Measurements from ENCODE around the gene KIFC3.
"Not testable (repeated sequence)": the region's sequence is repeated elsewhere in the genome, so short reads cannot be mapped to it uniquely, and the experiment has no call there.

The KIFC3 gene

DNA sequence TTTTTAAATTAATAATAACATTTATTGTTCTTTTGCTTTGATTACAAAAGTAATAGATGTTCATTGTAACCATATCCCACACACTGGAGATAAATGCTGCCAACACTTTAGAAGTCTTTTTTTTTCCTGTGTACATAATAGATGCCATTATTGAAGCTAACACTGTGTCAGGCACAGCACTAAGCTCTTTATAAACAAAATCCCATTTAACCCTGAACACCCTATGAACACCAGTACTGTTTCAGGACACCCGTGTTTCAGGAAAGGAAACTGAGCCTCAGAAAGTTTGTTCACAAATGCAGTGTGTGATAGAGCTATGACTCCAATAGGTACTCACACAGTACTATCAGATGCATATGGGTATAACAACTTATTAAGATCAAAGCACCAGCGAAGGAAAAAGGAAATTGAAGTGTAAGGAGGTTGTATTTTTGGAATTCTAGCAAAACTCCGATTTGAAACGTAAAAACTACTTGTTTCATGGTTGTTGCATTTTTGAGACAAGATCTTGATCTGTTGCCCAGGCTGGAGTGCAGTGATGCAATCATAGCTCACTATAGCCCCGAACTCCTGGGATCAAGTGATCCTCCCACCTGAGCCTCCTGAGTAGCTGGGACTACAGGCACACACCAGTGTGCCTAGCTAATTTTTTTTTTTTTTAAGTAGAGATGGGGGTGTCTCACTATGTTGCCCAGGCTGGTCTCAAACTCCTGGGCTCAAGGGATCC lies 2.0 kb upstream of the KIFC3 start:
- no peak for FAIRE-seq

DNA sequence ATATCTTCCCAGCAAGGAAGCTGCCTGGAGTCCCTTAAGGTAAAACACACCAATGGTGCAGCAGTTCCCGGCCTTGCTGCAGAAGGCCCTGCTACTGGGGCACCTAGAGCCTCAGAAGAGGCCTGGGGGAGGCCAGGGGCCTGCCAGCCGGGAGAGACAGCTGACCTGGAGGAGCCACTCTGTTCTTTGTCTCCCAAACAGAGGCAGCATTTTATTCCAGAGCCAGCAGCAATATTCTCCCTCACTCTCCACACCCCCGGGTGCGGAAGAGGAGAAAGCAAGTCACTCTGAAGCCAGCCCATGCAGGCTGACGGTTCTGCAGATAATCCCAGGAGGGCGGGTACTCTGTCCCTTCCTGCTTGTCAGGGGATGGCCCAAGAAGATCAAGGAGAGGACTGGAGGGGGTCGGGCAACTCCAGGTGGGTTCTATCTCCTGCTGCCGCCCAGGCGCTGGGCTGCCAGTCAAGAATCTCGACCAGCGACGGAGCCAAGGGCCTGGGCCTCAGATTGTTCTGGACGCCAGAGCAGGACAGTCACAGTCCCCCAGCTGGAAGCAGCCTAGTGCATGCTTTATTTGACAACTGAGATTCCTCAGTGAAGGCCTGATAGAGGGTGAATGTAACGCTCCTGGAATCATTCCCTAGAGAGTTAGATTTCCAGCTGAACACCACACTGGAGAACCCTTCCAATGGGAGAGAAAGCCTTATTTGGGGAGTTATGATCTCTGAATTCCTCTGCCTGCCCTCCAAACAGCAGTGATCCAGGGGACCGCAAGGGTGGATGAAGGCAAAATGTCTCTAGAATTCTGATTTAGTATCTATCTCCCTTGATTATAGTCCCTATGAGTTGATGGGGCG lies 1.1 kb upstream of the KIFC3 start:
- FAIRE-seq: no peak

DNA sequence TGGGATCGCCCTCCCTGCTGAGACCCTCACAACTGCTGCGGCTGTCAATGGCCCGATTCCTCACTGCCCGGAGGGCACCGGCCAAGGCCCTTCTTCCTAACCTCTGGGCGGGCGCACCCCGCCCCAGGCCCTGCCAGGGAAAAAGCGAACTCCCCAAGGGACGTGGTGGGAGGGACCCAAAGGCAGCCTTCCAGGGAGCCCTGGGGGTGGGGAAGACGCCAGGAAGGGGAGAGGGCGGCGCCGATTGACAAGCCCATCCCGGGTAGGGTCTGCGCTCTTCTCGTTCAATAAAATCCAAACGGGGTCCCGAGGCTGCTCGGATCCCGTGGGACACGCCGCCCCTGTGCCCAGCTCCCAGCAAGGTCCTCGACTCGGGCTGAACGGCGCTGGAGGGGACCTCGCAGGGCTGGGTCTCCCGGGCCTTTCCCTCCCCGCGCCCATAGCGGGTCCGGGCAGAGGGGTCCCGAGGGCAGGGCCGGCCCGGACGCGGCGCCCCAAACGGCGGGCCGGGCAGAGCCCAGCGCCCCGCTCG lies 416 bp downstream of the KIFC3 start:
- FAIRE-seq: no peak

DNA sequence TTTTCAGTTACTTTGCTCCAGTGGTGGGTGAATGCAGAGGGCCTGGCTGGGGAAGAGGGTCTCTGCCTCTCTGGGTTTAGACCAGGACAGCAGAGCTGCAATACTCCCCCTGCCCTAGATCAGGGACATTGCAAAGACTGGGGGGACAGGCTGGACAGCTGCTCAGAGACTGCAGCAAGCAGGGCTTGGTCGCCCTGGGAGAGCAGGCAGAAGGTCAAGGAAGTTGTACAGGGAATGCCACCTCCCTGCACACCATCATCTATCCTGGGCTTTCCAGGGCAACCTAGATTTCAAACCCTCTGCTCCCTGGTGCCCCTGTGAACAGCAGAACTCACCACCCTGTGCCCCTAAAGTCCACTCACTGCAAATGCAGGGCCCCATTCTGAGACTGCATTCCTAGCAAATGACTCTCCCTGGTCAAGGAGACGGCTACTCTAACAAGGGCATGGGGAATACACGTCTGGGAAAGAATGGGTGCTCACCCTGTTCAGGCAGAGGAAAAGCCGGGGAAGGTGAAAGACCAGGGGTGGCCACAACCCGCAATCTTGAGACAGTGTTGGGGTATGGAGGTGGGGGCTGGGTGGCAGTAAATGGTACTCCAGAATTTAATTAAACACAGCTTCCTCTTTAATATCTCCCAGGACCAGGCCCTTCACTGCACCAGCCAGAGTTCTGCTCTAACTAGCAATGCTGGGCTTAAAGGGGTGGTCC lies 1.0 kb downstream of the KIFC3 start:
- no peak for FAIRE-seq

DNA sequence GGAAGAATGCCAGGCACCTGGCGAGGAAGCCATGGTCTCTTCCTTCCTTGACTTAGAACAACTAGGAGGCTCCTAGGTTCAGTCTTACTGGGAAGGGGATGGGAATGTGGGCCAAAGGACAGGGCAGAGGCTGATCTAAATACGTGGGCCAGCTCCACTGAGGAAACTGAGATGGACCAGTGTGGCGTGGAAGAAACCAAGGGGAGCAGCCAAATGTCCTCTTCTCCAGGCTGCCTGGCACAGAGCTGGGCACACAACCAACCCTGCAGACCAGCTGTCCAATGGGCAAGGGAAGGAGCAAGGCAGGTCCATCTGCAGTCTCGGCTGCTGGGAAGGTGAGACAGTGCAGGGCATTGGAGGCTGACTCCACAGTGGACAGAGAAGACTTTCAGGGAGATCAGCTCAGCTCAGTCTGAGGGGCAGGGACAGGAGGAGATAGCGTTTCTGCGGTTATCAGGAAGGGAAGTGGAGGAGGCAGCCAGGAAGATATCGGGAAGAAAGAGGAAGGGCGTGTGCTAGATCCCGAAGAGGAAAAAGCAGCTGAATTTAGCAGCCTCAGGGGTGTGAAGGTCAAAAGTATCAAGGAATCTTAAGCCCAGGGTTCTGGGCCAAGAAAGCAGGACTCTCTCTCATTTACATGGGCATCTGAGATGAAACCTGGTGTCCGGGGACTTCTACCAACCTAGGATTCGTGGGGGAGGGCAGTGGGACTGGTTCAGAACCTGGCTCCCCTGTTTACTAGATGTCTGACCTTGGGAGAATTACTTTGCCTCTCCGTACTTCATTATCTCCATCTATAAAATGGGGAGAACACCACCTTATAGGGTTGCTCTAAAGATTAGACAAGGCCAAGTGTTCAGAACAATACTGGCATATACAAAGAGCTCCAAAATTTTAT lies 1.8 kb downstream of the KIFC3 start:
- no peak for FAIRE-seq

DNA sequence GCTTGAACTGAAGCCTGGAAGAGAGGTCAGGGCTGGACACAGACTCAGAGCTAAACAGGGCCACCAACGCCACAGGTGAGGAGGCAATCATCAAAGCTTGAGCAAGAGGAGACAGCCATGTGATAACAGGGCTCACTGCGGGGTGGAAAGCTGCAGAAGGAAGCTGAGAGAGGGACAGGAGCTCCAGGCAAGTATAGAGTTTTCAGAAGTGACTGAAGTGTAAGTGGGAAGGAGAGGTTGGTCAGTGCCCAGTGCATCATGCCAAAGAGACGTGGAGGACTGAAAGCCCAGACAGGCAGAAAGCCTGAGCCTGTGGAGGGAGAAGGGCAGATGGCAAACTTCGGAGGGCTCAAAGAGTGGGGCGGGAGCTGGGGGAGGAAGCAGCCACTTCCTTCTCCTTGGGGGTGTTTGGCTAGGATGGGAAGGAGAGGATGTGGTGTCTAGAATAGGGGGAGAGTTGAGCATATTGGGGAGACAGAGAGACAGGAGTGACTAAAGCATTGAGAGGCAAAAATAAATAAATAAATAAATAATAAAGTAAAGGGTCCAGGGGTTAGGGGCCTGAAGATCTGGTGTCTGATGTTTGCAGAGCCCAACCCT lies 2.6 kb downstream of the KIFC3 start:
- FAIRE-seq: no peak

DNA sequence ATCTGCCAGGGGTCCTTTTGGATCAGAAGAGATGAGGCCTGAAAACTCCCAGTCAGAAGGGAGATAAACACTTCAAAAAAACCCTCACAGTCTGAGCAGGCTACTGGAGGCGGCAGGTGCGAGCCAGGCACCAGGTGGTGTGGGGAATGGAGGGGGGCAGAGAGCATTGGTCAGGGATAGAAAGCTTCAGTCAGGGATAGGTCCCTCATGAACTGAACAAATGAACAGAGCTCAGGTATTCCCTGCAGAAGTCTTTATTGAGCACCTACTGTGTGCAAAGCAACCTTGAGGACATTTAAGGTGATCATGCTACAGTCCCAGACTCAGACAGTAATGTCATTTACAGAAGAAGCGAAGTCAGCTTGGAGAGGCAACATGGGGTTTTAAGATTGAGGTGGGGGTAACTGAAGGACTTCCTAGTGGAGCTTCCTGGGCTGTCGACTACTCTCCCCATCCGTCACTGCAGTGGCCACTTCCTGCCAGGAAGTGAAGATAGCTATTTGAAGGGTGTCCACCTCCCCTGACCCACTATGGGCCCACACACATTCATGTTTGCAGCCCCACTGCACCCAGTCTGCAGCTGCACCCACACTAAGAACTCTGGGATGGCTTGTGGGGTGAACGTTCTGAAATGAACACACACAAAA lies 3.2 kb downstream of the KIFC3 start:
- FAIRE-seq: no peak

DNA sequence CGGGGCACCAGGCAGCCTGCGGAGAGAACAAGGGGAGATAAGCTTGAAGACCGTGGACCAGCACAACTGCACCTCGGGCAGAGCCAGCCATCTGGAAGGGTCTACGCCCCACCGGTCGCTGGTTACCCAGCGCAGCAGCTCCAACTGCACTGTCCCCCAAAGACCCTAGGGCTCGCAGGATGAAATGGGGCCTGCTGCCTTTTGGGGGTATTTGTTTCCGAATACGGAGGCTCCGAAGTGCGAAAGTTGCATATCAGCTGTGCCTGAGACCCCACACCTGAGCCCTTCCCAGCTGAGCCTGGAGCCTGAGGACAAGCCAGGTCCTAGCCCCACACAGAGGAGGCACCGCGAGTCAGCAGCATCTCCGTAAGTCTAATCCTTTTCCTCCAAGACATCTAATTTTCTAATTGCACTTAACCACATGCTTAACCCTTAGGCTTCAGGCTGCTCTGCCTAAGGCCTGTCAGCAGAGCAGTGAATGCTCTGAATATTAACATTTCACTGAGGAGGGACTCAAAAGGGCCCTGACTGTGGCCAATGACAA lies 4.0 kb downstream of the KIFC3 start:
- FAIRE-seq: no peak

DNA sequence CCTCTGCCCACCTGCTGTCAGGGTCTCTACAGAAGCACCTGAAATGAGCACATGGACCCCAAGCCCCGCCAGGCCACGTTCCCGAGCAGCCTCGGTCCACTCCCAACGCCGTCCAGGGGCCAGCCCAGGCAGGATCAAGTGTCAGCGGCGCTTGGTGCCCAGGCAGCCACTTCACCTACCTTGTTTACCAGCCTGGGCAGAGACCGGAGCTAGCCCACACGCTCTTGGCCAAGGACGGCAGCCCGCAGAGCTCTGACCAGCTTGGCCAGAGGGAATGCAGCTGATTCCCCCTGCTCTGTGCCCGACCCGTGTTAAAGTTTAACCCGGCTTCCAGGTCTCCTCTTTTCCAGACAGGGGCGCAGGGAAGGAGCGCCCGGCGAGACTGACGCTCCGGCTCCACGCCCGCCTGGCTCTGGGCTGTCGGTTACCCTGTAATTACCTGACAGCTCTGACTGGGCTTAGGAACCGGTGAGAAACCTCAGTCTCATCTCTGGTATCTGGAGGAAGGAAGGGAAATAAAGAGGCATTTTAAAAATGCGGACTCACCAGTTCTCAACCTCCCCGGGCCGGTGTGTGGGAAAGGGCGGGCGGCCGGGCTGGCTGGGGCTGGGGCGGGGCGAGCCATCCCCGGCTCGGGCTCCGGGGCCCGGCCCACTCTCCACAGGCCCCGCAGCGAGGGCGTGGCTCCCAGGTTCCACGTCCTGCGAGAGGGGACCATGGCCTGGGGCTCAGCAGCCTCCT lies 4.6 kb downstream of the KIFC3 start:
- FAIRE-seq: no peak

DNA sequence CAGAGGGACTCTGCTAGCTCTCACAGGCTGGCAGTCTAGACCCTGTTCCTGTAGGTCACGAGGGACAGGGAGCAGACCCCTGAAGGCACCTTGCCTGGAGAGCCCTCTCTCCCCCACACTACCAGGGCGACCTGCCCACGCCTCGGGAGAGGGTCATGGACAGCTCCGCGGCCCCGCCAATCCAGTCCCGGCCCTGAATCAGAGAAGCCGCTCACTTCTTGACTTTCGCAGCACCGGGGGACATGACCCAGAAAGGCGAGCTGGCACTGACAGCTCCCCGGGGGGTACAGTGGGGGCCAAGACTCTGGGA lies 5.1 kb downstream of the KIFC3 start:
- no peak for FAIRE-seq

DNA sequence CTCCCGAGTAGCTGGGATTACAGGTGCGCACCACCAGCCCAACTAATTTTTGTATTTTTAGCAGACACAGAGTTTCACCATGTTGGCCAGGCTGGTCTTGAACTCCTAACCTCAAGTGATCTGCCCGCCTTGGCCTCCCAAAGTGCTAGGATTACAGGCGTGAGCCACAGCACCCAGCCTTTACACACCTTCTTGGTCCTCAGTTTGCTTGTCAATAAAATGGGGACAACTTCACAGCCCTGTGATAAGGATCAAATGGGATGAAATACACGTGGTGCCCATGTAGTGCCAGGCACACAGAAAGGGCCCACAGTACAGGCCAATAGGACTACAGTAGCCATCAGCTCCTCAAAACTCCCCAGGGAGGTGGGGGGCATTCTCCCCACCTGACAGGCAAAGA lies 6.3 kb downstream of the KIFC3 start:
- not testable (repeated sequence) for FAIRE-seq

DNA sequence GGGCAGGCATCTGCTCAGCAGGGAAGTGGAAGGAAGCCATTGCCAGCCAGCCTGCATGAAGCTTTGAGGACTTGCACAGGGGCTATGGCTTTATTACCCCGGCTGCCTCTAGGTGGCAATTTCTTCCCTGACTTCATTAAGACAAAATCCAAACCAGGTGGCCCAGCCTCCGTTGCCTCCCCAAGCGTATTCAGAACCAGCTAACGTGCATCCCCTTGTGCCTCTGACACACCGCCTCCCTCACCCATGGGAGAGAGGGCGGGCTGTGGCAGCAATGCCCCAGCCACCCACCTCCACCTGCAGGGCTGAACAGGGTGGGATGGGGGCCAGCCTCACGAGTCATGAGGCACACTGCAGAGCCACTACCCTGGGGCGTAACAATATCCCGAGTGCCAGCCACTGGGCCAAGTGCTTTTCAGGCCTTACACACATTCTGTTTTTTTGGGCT lies 6.8 kb downstream of the KIFC3 start:
- no peak for FAIRE-seq

DNA sequence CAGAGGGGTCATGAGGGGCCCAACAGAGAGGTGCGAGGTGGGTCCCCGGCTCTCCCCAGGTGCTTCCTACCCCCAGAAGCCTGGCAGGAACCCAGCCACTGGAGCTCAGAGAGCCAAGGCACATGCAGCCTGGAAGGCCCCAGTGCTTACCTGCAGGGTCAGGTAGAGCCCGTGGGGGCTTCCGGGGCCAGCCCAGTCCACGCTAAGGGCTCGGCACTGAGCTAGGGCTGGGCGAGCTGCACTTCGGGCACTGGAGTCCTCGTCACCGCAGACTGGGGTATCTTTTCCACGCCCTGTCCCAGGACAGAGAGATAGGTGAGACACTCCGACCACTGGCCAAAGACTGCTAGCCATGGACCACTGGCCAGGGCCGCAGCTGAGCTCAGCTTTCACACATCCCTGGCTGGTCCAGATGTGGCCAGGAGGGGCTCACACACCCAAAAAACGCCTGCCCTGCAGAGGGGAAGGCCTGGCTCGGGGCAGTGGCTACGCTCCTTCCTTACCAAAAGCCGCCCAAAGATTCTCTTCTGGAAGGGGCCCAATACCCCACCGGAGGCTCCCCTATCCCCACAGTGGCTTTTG lies 7.4 kb downstream of the KIFC3 start:
- no peak for FAIRE-seq

DNA sequence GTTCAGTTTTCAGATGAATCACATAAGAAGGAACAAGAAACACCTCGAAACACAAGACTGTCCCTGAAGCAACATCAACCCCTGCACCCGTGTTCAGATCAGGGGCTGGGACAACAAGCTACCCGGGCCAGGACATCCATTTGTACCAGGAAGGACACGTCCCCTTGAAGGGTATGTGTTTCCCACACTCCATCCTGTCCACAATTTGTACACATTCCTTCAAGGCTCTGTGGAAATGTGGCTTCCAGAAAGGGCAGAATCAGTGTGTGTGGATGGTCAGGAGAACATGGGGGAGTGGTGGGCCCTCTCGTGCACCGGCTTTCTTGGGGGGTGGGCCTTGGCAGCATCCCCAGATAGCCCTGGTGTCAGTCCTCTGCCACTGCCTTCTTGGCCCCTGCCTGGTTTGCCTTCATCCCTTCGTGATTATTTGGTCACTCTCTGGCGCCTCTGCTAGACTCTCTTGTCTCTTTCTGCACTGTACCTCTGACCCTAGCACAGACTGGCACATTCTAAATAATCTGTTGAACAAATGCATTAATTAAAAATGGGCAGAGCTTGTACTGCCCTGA lies 10.3 kb downstream of the KIFC3 start:
- no peak for FAIRE-seq

DNA sequence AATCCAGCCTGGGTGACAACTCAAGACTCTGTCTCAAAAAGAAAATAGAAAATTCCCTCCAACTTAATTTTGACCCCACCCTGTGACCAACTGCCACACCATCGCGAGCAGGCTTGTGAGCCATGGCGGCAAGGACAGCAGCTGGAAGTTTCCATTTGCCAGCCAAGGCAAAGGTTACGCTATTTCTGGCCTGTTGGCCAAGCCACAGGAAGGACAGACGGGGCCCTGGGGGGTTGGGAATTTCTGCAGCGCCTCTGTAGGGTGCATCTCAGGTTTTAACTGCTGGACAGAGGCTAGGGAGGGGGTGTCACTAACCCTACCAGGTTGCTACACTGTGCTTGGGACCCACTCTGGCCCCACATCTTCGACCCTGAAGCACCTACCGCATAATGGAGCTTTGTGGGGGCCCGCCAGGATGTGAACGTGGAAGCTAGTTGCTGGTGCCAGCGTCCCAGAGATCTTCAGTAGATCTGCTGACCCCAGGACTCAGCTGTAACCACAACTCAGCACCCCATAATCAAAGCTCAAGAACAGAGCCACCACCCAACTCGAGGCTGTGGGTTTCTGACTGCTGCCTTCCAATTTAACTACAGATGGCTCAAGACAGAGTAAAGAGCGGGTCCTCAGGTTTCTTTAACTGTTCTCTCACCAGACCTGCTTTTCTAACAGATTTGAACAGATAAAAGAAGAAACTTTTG lies 10.9 kb downstream of the KIFC3 start:
- no peak for FAIRE-seq

DNA sequence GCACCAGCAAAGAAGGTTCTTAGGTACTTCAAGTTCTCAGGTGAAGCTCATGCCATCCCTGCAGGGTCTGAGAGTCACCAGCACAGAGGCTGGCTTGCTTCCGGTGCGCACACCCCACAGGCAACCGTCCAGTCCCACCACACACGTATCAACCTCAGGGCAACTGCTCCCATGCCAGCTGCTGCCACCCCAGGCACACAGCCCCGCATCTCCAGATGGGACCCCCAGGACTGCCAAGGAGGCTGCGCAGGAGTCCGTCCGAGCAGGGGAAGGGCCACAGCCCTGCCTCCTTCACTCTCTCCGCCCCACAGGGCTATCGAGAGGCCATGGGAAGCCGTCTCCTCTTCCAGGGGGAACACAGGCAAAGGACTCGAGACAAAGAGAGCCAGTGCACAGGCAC lies 13.3 kb downstream of the KIFC3 start:
- no peak for FAIRE-seq

DNA sequence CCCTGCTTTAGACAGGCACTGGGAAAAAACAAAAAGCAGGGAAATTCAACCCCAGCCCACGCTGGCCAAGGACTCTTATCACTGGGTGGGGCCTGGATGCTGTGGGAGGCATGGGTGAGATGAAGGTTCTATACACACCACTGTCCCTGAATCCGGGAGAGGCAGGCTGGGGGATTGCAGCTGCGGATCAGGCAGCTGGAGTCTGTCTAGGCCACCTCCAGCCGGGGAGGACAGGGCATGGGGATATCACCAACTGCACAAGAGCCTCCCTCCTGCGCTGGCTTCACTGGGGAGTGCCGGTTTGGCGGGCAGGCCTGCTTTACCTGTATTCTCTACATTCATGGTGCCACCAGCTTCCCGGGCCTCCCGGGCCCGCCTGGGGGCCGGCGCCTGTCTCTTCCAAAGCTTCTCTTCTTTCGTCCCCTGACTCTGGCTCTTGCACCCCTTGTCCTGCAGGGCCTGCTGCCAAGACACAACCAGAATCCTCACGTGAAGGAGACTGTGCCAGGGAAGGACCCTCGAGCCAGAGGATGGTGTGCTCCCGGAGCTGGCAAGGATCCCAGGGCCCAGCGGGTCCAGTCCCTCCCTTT lies 13.9 kb downstream of the KIFC3 start:
- FAIRE-seq: no peak

DNA sequence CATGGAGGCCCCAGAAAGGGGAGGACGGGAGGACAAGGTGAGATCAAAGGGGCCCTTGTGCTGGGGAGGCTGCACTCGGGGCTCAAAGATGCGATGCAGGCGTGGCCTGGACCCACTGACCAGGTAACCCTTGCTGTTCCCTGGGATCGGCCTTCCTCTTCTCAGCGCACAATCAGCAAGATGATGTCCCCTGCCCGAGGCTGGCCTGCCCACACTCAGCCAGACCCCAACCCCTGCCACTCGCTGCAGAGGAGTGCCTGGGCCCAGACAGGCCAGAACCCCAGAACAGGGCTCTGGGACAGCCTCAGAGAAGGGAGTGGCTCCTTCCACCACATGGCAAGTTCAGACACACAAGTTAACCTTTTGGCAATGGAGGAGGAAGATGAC lies 14.8 kb downstream of the KIFC3 start:
- FAIRE-seq: no peak
